Measurements from ENCODE around the gene CCDC198.

Gene CCDC198, protein sequence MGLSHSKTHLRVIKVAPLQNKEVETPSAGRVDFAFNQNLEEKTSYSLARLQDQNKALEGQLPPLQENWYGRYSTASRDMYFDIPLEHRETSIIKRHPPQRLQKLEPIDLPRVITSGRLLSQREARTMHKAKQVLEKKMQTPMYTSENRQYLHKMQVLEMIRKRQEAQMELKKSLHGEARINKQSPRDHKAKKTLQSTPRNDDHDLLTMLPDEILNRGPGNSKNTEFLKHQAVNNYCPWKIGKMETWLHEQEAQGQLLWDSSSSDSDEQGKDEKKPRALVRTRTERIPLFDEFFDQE

DNA sequence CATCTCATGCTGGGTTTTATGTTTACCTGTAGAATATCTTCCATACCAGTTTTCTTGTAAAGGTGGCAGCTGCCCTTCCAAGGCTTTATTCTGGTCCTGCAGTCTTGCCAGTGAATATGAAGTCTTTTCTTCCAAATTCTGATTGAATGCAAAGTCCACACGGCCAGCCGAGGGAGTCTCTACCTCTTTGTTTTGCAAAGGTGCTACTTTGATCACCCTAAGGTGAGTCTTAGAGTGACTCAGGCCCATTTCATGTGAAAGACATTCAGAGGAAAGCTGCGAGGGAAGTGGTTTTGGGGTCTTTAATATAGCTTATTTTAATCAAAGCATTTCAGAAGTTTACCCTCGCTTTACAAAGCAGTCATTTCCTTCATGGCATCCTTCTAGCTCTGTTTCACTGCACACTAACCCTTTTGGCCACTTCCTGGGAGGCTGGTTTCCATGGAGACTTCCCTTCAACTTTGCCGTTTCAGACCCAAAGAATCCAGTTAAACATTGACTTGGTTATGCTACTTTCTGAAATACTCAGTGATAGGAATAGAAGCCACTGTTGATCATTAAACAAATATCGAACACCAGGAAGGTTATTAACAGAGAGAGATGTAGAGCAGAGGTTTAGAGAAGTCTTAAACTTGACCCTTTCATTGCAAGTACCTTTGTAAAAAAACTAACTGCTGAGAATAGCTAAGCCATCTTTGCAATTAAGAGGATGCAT, at the start of gene CCDC198:
TSS of gene CCDC198 (minus strand) at position 391 of the 715 bp plus-strand sequence. CDS start at position 249, 142 bp downstream.
- no peak for DNase-seq (ENCODE audit: low read depth, low spot score)

DNA sequence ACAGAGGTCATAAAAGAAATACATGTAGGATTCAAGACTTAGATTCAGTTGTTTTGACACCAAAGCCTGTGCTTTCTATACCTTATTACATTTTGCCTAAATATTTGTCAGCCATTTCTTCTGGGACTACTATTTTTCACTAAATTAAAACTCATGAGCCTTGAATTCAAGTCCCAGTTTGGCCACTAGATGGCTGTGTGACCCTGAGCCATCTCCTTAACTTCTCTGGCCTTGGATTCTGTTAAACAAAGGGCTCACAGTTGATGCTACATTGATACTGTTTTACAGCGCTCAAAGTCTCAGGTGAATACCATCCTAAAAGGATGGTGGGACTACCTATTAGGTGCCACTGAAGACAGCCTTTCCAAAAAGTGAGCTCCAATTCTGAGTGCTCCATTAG, 39.6 kb upstream of the CCDC198 start:
- no peak for DNase-seq (ENCODE audit: low read depth, low spot score)

DNA sequence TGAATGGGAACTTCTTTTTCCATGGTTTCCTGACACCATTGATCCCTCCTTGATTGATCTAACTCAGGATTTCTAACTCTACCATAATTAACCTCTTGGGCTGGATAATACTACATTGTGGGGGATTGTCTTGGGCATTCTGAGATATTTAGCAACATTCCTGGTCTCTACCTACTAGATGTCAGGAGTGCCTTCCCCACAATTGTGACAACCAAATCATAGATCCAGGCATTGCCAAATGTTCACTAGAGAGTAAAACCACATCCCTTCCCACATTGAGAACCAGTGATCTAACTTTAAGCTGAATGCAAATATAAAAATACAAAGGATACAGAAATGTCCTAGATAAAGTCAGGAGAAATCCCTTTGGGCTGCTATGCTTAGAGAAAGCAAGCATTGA, 36.9 kb upstream of the CCDC198 start:
- no peak for DNase-seq (ENCODE audit: low read depth, low spot score)

DNA sequence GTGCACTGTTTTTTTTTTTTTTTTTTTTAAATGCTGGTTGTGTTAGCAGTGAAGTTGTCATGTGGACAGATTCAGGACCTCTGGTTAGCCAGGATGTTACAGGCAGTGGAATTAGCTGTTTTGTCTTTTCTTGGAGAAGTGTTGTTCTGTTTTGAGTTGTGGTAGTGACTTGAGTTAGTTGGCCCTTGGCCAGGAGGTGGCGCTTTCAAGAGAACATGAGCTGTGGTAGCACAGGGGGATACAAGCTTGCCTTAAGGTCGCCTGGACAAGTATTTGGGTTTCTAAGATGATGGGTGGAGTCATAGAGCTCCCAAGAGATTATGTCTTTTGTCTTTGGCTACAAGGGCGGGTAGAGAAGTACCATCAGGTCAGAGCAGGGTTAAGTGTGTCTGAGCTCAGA, 33.3 kb upstream of the CCDC198 start:
- no peak for DNase-seq (ENCODE audit: low read depth, low spot score)

DNA sequence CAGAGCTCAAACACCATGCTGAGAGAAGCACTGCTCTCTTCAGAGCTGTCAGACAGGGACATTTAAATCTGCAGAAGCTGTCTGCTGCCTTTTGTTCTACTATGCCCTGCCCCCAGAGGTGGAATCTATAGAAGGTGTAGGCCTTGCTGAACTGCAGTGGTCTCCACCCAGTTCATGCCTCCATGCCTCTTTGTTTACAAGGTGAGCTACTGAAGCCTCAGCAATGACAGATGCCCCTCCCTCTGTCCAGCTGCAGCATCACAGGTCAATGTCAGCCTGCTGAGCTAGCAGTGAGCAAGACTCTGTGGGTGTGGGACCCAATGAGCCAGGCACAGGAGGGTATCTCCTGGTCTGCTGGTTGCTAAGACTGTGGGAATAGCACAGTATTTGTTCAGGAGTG, 25.4 kb upstream of the CCDC198 start:
- DNase-seq (ENCODE audit: low read depth, low spot score), result no peak

DNA sequence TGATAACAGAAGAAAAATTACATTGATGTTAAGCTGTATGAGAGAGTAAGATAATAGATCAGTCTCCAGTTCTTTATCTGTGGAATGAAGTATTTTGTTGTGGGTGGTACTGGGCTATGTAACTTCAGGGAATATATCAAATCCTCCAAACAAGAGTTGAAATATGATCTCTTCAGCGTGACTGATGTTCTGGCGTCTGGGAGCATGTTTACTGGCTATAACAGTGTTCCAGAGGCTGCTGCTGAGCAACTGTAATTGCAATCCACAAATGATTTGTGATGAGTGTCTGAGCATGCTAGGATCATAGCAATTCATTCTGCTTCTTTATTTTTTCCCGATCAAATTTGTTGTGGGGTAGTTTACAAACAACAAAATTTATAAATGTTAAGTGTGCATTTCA, 18.6 kb upstream of the CCDC198 start:
- DNase-seq (ENCODE audit: low read depth, low spot score), result no peak

DNA sequence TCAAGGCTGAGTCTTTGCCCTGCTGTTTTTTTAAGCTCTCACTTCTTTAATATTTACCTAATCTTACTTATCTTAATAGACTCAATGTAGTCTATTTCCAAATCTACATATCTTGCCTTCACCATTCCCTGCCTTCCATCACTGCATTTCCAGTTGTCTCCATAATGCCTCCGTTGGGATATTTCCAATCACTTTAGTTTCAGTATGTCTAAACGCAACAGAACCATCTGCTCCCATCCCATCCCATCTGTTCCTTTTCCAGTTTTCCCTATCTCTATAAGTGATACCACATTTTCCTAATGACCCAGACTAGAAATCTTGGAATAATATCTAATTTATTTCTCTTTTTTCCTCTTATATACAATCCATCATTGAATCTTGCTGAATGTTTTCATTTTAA, 15.1 kb upstream of the CCDC198 start:
- no peak for DNase-seq (ENCODE audit: low read depth, low spot score)

DNA sequence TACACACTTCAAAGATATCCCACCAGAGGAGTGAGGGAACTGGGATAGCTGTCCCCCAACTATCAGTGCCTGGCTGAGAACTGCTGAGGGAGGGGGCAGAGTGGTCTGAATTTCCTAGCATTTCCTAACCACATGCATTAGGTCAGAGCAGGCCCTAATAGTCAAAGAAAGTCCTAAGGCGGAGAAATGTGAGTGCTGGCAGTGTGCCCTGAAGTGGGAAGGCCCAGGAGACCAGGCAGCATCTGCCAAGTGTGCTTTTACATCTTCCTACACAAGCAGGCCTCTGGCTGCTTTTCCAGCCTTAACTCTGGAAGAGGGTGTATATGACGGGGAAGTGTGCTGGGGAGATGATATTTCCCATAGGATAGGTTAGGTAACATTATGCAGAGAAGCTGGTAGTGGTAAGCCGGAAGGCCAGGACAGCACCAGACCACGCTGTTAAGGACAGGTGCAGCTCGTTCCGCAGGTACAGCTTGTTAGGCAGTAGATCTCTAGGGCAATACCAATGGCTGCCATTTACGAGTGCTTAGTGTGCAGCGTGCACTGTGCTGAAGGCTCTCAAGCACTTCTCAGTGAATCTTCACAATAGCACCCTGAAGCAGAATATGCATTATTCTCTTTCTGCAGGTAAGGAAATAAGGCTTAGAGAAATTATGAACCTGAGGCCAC, 9.1 kb upstream of the CCDC198 start:
- DNase-seq (ENCODE audit: low read depth, low spot score), result no peak

DNA sequence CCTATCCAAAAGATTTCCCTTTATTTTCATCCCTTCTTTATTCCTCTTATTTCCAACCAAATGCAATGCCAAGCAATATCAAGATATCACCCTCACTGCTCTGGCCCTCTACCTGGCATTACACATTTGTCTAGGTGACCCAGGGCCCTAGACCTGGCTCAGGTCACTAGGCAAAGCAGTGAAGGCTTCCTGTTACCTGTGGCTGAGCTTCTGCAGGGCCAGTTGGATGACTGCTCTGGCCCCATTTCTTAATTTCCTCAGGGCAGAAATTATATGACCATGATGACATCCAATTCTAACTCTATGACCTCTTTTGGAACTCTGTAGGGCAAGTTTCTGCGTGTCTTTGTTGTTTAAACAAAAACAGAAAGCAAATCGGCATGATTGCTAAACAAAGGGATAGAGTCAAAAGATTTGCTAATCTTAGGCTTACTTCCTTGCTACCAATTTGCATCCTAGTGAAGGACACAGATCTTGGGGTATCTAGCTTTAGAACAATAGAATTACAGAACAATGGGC, 7.4 kb upstream of the CCDC198 start:
- no peak for DNase-seq (ENCODE audit: low read depth, low spot score)

DNA sequence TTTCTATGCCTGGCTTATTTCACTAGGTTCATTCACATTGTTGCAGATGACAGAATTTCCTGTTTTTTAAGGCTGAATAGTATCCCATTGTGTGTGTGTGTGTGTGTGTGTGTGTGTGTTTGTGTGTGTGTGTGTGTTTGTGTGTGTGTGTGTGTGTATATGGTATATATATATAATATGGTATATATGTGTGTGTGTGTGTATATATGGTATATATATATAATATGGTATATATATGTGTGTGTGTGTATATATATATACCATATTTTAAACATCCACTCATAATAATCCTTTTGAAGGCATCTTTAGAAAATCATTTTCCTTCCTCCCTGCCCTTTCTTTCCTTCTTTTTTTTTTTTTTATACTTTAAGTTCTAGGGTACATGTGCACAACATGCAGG, 5.0 kb upstream of the CCDC198 start:
- no peak for DNase-seq (ENCODE audit: low read depth, low spot score)

DNA sequence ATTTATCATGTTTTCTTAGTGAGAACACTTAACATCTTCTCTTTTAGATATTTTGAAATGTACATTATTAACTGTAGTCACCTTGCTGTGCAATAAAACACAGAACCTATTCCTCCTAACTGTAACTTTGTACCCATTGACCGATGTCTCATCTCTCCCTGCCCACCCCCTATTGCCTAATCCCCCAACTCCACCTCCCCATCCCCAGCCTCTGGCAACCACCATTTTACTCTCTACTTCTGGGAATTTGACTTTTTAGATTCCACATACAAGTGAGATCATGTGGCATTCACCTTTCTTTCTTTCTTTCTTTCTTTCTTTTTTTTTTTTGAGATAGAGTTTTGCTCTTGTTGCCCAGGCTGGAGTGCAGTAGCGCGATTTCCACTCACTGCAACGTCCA, 4.4 kb upstream of the CCDC198 start:
- no peak for DNase-seq (ENCODE audit: low read depth, low spot score)

DNA sequence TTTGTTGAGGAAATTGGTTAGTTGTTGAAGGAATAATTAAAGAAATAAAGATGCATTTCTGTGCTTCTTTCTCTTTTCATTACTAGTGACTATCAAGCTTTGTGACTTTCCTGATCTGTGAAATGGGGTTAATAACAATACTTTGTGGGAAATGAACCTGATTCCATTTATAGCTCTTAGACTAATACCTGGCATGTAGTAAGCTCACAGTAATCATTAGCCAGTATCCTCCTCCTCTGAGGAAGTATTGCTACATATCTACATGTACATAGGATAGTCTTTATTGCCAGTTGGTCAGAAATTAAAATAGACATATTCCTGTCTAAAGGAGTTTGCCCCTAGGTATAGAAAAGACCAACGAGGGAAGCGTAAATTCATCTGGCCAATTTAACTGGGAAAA, 1.8 kb upstream of the CCDC198 start:
- no peak for DNase-seq (ENCODE audit: low read depth, low spot score)

DNA sequence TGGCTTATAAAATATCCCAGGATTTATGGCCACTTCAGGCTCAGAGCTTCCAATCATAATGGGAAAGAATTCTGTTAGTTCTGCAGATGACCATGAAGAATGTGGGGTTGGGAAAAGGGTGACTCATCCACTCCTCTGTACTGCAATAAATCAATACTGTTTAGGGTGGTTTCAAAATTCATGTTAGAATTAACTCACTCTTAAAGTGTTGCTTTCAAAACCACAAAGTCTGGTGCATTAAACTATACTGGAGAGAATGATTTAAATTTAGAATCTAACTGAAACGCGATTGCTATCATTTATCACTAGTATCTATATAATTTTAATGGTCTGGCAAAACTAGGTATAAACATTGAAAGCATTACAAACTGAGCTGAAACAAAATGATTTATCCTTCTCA, 798 bp downstream of the CCDC198 start:
- no peak for DNase-seq (ENCODE audit: low read depth, low spot score)

DNA sequence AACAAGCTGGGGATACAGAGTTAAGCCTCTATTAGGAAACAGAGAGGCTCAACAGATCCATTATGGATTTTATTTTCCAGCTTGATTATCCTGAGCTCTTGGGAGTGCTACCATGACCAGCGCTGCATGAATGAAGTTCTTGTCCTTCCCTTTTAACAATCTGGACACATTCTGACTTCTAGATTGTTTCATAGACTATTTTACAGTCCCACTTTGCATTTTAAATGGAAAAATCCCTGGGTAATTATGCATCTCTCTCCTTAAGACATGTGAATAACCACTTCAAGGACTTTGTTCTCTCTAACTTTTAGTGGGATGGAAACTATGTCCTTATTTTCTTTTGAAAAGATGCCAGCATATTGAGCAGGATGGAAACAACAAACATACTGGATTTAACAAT, 2.0 kb downstream of the CCDC198 start:
- DNase-seq (ENCODE audit: low read depth, low spot score), result no peak

DNA sequence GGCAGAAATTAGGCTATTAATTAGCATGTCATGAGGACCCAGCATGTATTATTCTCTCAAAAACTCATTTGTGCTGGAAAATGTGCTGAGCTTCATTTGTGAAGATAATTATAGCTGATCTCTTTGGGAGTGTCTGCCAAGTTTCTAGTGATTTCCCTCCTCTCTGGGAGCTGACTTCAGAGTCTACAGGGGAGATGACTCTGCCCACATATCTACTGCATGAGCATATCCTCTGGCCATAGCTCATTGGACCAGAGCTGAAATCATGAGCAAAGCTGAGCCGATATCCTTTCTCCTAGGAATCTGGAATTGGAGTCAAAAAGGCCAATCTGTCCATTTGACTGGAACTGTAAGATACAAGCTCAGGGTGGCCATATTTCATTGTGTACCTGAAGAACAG, 5.9 kb downstream of the CCDC198 start:
- DNase-seq (ENCODE audit: low read depth, low spot score), result no peak

DNA sequence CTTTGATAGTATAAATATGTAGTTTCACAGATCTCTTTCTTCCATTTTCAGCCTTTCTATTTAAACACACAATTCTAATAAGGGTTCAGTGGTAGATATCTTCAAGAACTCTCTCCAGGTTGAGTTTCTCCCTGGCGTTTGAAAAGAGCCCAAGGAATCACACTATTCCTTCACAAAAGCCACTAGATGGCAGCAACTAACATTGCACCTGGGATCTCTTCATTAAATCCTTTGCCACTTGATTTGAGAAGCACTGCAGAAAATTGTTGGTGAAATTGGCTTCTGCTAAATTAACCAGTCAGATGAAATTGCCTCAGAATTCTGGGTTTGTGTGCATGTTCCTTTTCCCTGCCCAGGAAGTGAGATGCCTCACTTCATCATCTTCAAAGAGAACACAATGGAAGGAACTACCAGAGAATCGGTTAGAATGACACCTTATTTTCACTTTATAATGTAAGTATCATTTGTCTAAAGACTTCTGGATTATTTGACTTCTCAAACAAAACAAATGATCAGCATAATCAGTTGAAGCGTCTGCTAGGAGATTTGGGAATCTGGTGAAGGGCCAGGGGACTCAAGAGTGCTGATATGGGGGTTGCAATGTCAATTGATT, 6.8 kb downstream of the CCDC198 start:
- no peak for DNase-seq (ENCODE audit: low read depth, low spot score)

DNA sequence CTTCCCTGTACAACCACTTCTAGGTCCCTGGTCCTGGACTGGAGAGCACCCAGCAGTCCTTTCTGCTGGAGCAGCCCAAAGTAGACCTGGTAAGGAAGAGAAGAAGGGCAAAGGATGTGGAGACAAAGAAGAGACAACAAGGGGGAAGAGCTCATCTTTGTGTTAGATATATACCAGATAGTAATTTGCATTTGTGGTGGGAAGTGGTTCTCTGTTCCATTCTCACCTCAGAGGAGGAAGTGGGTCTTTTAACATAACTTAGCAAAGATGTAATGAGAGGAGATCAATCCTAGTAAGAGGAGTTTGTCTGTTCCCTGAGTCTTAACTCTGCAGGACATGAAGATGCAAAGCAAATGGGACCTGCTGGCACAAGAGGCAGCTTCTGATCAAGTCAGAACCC, 8.0 kb downstream of the CCDC198 start:
- DNase-seq (ENCODE audit: low read depth, low spot score), result no peak

DNA sequence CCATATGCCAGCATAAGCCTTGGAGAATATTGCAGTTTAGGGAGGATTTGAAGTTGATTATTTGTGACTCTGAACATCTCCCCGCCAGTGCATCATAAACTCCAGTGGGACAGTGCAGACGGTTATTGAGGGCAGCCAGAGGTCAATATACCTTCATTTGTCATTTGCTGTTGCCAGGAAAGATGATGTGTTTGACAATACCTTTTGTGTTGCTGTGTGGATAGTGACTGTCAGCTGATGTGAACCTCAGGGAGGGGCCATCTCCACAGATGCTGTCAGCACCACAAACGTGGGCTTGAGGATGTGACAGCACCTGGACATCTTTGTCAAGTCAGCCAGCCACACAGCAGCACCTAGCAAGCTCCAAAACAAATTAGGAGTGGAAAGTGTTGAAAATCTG, 11.5 kb downstream of the CCDC198 start:
- DNase-seq (ENCODE audit: low read depth, low spot score), result no peak

DNA sequence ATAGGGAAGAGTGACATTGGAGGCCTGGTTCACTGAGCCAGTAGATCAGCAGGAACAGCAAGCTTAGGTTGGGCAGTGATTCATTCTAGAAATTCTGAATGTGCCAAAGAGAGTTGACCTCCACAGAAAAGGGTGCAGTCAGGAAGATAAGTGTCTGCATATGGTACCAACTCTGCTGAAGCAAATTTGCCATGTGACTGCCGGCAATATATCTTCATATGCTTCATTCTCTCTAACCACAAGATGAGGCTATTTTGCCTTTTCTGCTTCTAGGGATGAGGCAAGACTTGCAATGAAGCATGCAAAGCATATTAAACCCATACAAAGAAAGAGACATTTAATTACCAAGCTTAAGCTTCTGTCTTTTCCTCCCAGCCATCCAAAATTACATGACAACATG, 13.6 kb downstream of the CCDC198 start:
- DNase-seq (ENCODE audit: low read depth, low spot score), result no peak

DNA sequence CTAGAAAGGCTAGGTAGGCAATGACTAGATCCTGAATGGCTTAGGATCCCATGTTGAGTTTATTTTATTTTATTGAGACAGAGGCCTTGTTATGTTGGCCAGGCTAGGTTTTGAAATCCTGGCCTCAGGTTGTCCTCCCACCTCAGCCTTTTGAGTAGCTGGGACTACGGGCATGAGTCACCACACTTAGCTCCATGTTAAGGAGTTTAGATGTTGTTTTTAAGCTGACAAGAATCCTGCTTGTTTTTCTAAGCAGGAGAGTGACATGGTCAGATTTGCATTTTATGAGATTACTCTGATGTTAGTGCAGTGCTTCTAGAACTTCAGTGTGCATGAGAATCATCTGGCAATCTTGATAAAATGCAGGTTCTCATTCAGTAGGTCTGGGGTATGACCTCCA, 14.5 kb downstream of the CCDC198 start:
- DNase-seq (ENCODE audit: low read depth, low spot score), result no peak

DNA sequence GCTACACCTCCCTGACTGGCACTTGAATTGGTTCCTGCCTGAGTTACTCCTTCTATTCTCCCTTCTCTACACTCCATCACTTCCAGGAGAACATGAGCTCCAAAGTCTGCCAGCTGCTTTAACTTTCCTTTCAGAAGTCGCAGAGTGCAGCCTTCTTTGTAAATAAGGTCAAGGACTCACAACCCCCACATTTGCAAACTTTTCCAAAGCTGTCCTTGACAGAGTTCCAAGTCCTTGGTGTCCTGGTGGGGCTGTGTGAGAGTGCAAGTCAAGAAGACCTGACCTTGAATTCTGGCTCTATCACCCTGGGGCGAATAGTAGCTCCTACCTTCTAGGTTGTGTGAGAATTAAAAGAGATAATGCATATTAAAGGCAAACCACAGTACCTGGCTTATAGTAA, 15.6 kb downstream of the CCDC198 start:
- no peak for DNase-seq (ENCODE audit: low read depth, low spot score)

DNA sequence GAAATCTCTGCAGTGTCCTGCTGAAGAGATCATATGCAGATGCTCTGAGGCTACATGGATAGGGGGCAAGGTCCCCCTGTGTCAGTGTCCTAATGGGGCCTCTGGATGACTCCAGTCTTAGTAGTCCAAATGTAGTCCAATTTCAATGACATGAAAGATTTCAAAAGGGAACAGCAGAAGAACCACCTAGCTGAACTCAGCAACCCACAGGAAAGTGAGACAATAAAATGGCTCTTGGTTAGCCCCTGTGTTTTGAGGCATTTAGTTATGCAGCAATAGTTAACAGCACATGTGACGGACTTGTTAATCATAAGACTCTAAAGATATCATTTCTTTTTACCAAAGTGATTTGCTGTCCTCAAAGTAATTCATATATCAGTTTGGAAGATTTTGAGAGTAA, 22.7 kb downstream of the CCDC198 start:
- no peak for DNase-seq (ENCODE audit: low read depth, low spot score)

Measured in smooth muscle cell of the brain vasculature (primary cell).